HG03196 (cell line): ENCODE measurements around the gene BCL2L1.

ENCODE experiments used
- ATAC-seq: cut with Tn5 transposase; IDR thresholded peaks from one replicate; pipeline ENCODE4 v1.9.1; 2021; ENCODE audit not compliant: unreplicated experiment

BCL2L1 gene

GRCh38 chr20:31694842-31695593, 27.6 kb downstream of the BCL2L1 start:
- ATAC-seq = no peak

- ATAC-seq = no peak
Measured at GRCh38 chr20:31693987-31694661, 28.5 kb downstream of the BCL2L1 start.

- ATAC-seq = no peak
Measured at GRCh38 chr20:31693402-31693801, 29.3 kb downstream of the BCL2L1 start.

- no peak for ATAC-seq
Measured at GRCh38 chr20:31691646-31692275, 30.9 kb downstream of the BCL2L1 start.

- no peak for ATAC-seq
Measured at GRCh38 chr20:31690124-31690666, 32.5 kb downstream of the BCL2L1 start.

- no peak for ATAC-seq
Measured at GRCh38 chr20:31689141-31689540, 33.5 kb downstream of the BCL2L1 start.

GRCh38 chr20:31687777-31688176, 34.9 kb downstream of the BCL2L1 start:
- ATAC-seq = no peak

- no peak for ATAC-seq
Measured at GRCh38 chr20:31685853-31686643, 36.6 kb downstream of the BCL2L1 start.

- ATAC-seq = no peak
Measured at GRCh38 chr20:31684153-31685015, 38.3 kb downstream of the BCL2L1 start.

- no peak for ATAC-seq
Measured at GRCh38 chr20:31682927-31683326, 39.7 kb downstream of the BCL2L1 start.

- ATAC-seq = no peak
Measured at GRCh38 chr20:31682352-31682751, 40.3 kb downstream of the BCL2L1 start.

- no peak for ATAC-seq
Measured at GRCh38 chr20:31681769-31682168, 40.9 kb downstream of the BCL2L1 start.

- ATAC-seq = no peak
Measured at GRCh38 chr20:31681128-31681727, 41.4 kb downstream of the BCL2L1 start.

GRCh38 chr20:31680286-31681127, 42.2 kb downstream of the BCL2L1 start:
- ATAC-seq = no peak

- ATAC-seq = no peak
Measured at GRCh38 chr20:31679357-31680285, 43.0 kb downstream of the BCL2L1 start.

- ATAC-seq = no peak
Measured at GRCh38 chr20:31678389-31679356, 44.0 kb downstream of the BCL2L1 start.
